Ectodermal cell (in vitro differentiated cells): ENCODE measurements around the gene AKT2.

ENCODE experiments used
- H3K27ac ChIP-seq: 2 replicates; pipeline ENCODE4 v1.7.0; 2013; ENCODE audit warnings: mild to moderate bottlenecking, low read depth, low read length; ENCODE audit not compliant: insufficient read depth, poor library complexity, severe bottlenecking
- H3K27me3 ChIP-seq: 2 replicates; pipeline ENCODE4 v1.7.0; 2013; ENCODE audit warnings: mild to moderate bottlenecking, low read length; ENCODE audit not compliant: insufficient read depth, control insufficient read depth, poor library complexity, severe bottlenecking
- H3K36me3 ChIP-seq: one replicate; pipeline ENCODE4 v1.7.0; 2013; ENCODE audit warnings: low read length; ENCODE audit not compliant: control insufficient read depth, insufficient read depth
- H3K4me1 ChIP-seq: one replicate; pipeline ENCODE4 v1.7.0; 2013; ENCODE audit warnings: low read length; ENCODE audit not compliant: control insufficient read depth, insufficient read depth
- H3K4me3 ChIP-seq: 2 replicates; pipeline ENCODE4 v1.7.0; 2013; ENCODE audit warnings: low read depth, low read length, control low read depth; ENCODE audit not compliant: insufficient read depth
- H3K9me3 ChIP-seq: 2 replicates; pipeline ENCODE4 v1.7.0; 2013; ENCODE audit warnings: mild to moderate bottlenecking, low read length, moderate library complexity; ENCODE audit not compliant: control insufficient read depth
- WGBS, 2 experiments: methylation state at CpG; one replicate each; pipeline ENCODE4 v1.1.7; 2013; ENCODE audit warnings: missing lambda C conversion rate in 2 of 2; 5-methylcytosine and 5-hydroxymethylcytosine counted together

AKT2 gene

GRCh38 chr19:40184273-40184672 is 100.9 kb downstream of the AKT2 start:
- Histone ChIP-seq H3K4me1 (no peaks in the 10 kb centered on the region), H3K27me3 (no peaks in the 10 kb centered on the region), H3K4me3 (no peak overlapping the region), H3K9me3 (no peaks in the 10 kb centered on the region), H3K36me3 (no peaks in the 10 kb centered on the region), H3K27ac (no peak overlapping the region)
- 85 to 86% methylated on average over 1 of the region's 1 CpG for WGBS, 2 experiments
